GM21526 (cell line): Measurements from ENCODE around the gene ANKRD28.

Source experiments
- ATAC-seq: cut with Tn5 transposase; IDR thresholded peaks from one replicate; pipeline ENCODE4 v1.9.1; 2021; ENCODE audit warnings: moderate library complexity; ENCODE audit not compliant: unreplicated experiment, low FRiP score

The ANKRD28 gene

DNA sequence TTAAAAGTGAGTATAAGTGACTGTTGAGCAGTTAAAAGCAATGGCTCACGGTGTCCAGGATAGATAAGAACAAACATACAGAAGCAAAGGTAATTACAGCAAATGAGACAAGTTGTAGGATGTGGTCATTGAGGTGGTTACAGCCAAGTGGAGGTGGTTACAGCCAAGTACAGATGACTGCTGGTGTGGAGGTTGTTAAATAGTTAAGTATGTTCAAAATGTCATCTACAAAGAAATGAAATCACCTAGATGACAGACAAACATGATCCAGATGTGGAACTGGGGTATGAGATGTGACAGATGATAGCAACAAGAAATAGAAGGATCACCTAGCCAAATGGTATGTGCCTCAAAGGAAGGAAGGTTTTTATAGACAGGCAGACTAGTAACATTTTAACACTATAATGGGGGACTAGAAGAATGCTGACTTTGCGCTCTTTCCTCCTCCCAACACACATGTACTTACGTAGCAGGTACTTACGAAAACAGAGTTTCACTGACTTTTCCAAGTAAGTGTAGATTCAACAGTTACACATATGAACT, 6.8 kb upstream of the ANKRD28 start:
- no peak for ATAC-seq

DNA sequence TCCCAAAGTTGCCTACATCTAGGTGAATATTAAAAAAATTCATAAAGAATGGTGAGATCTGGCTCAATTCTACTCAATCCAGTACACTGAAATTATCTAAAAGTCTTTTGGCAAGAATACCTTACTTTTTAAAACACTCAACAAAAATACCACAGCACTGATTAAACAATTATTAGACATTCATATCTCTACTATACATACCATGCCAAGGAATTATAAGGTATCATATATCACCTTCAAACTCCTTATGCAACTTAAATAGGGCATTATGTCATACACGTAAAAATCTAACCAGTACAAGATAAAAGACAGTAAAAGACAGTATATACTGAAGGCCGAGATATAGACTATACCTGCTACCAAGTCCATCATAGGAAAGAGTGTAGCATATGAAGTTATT, 6.1 kb upstream of the ANKRD28 start:
- no peak for ATAC-seq

DNA sequence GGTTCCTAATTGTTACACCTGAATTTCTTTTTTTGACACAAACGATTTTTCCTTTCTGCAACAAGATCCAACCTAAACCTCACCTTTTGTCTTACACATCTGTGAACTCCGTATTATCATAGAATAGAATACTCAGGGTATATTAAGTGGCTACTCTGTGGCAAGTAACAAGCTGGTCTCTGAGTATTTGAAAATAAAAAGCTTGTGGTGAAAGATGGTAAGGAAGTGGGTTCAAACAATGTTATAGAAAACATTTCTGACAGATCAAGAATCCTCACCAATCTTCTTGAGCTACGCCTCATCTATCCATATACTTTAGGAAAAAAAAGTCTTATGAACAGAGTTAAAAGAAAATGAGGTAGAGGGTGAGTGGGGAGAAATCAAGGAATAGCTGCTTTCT, 3.5 kb upstream of the ANKRD28 start:
- ATAC-seq, result no peak

DNA sequence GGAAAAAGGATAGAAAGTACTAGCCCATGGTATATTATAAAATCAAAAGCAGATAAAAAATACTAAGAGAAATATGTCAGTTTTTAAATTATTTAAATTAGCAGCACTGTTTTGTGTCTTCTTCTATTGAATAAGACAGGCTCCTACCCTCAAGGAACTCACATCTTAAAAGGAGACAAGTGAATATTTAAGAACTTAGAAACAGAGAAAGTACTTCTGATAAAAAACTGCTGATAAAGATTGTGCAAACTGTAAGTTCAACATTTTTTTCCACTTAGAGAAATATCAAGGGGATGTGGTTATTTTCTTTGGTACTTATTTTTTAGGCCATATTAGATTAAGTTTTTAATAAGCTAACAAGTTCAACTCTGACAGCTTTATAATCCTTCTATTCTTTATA, 3.0 kb upstream of the ANKRD28 start:
- no peak for ATAC-seq

GRCh38 chr3:15800327-15800726, 2.5 kb upstream of the ANKRD28 start:
- no peak for ATAC-seq

DNA sequence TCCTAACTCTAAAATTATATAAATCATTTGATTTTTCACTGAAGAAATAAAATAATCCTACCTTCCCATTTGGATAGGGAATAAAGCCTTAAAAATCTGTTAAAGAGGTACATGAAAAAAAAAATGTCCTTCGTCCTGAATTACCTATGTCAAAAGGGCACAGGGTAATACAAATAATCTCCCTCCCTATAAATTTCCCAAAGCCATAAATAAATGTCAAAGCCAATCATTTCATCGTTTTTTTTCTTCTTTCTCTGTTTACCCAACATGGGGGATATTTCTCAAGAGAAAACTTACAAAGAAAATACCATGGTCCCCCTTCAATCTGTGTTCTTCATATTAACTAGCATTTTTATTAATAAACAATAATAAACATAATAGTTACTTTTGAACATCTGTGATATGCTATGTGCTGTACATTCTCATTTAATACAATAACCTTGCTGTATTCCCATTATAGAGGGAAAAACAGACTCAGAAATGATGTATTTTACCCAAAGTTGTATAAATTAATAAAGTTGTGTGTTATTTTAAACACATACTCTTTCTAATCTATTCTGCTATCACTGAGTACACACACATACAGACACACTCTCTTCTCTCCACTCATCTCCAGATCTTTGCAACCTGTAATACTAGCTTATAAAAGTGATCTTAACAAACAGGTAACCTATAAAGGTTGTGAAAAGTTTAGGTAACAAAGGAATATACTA, 910 bp upstream of the ANKRD28 start:
- no peak for ATAC-seq

DNA sequence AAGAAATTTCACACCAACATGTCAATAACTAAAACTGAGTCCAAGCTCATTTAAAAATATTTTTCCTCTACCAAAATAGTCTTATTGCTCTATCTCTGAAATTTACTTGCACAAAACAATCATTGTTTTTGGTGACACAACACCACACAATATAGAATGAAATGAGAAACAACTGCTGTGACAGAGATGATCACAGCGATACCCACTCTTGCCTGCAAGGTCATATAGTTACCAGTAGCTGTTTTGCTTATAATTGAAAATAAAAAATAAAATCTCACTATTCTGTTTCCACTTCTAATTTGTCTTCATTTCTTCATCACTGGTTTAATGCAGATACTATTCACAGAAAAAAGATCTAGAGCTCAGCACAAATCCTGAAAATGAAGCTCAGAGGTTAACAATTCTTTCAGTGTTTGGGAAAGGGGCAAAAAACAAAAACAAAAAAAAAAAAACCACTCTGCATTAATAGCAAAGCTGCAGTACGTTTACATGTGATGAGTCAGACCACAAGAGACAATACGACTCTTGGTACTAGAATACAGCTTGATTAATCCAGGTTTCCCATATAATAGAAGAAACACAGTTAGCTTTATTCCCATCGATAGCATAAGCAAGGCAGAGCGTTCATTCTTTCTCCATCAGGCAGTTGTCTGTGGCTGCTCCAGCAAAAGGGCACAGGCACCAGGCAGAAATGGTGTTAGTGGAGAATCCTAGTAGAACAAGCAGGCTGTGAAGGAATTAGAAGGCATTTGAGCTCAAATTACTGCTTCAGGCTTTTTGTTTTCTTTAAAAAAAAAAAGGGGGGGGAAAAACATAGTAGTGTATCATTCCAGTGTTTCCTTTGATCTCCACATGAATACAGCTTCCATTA, 773 bp downstream of the ANKRD28 start:
- no peak for ATAC-seq

DNA sequence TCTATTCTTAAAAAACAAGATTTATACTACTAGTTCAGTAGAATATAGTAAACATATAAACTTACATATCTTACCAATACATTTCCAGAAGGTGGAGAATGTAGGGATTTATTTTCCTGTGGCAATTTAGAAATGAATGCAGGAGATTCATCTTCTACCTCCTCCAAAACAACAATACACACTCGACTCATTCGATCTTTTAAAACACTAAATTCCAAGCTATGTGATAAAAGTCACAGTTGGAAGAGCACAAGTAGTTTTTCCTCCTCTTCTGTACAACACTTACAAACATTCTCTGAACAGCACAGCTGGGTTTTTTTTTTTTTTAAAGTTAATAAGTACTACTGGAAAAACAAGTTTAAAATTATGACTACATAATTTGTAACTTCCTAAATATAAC, 1.4 kb downstream of the ANKRD28 start:
- no peak for ATAC-seq

- ATAC-seq, result no peak
Observed at GRCh38 chr3:15795651-15796308, 2.0 kb downstream of the ANKRD28 start.

- ATAC-seq, result no peak
Observed at GRCh38 chr3:15794842-15795650, 2.7 kb downstream of the ANKRD28 start.

- no peak for ATAC-seq
Observed at GRCh38 chr3:15794303-15794771, 3.4 kb downstream of the ANKRD28 start.

DNA sequence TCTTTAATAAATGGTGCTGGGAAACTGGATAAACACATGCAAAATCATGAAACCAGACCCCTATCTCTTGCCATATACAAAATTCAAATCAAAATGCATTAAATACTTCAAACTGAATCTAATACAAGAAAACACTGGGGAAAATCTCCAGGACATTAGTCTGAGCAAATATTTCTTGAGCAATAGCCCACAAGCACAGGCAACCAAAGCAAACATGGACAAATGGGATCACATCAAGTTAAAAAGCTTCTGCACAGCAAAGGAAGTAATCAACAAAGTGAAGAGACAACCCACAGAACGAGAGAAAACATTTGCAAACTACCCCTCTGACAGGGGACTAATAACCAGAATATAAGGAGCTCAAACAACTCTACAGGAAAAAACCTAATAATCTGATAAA, 6.3 kb downstream of the ANKRD28 start:
- no peak for ATAC-seq

DNA sequence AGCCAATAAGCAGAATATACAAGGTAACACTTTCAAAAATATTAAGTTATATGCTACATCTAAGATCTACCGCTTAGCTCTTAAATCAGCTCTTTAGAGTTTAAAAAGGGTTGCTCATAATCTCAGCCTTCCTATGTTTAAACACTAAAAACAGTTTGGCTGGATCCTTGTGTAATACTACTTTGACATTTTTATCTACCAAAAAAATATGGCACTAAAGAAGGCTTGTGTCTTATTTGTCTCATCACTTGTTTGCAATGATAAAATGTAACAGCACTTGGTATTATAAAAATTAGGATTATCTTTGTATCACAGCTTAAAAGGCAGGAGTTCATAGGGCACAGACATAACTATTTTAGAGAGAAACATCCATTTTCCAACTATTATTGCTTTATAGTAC, 9.8 kb downstream of the ANKRD28 start:
- no peak for ATAC-seq

DNA sequence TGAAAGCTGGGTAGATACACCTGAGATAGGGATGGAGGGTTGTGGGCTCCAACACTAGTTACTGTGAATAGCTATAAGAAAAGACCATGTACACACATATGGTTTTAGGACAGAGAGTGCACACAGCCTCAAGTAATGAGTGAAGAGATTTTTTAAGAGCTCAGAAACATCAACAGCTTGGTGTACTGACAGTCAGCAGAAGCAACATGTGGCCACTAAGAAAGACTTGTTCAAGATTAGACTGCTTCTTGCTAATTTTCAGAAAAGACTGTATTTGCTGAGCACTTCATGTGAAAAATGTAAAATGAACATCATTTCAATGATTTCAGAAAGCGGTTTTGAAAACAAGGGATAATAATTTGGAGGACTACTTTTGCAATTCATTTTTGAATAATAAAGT, 10.3 kb downstream of the ANKRD28 start:
- ATAC-seq, result no peak

DNA sequence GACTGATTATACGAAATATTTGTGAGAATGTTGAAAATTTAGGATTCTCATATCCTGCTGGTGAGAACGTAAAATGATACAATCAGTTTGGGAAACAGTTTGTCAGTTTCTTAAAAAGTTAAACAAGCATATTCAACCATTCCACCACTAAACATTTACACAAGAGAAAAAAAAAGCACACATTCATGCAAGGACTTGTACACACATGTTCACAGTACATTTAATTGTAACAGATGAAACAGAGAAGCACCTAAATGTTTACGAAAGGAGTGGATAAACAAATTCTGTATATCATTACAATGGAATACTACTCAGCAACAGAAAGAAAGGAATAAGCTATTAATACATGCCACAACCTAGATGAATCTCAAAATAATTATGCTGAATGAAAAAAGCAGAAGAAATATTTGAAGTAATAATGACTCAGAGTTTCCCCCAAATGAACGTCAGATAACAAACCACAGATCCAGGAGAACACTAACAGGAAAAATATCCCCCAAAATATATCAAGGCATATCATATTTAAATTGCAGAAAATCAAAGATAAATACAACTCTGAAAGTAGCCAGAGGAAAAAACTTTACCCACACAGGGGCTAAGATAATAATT, 14.3 kb downstream of the ANKRD28 start:
- ATAC-seq, result no peak

DNA sequence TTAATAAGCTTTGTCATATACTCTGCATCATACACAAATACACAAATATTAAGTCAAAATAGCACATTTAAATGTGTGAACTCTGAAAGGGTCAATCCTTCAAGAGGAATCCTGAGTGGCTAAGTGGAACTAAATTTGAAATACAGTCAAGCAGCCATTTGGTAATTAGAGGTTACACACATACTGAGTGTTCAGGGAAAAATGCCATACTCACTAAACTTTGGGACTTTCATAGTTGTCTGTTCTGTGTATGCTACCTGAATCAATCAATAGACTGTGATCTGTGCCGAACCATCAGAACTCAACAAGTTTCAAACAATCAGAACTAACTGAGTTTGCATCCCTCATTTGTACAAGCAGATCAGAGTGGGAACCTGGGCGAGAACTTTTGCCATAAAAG, 15.3 kb downstream of the ANKRD28 start:
- no peak for ATAC-seq

DNA sequence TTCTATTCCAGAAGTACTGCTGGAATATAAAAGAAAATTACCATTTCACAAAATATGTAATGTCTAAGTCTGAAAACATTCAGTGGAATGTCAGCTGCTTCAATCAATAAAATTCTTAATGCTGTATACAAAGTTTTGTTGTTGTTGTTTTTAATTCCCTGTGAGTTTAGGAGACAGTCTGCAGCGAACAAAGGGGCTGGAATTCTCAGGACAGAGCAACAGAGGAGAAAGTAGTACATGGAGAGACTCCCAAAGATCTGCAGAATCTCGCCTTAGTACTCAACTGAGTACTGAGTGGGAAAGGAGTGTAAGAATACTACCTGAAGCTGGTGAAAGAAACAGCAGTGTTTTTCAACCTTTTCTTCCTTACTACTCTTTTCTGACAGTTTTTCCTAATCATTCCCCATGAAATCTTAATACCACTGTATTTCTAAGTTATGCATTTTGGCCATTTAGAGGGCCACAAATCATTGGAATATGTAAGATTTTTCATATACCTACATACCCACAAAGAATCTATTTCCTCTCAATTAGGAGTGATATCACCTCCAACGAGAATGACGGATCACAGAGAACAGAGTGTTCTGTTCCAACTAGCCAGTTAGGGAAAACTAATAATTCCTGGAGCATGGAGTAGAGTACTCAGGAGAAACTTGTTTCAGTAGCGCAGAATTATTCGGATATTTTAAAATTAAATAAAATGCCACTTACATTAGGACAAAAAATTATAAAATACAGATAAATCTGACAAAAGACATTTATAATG, 16.0 kb downstream of the ANKRD28 start:
- no peak for ATAC-seq

GRCh38 chr3:15781131-15781530, 16.6 kb downstream of the ANKRD28 start:
- no peak for ATAC-seq

DNA sequence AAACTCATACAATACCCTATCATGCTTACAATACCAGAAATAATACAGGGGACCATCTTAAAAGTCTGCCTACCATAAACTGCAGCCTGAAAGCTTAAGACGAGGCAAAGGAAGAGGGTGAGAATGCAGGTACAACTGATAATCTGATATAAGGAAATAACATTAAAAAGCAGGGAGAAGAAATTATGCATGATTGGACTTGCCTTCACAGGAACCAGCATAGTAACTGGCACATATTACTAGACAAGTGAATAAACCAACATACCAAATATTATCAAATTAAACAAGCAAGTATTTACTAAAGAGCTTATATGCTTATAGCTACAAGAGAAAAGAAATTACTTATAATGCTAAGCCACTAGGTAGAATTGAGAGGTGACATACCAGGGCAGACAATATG, 18.7 kb downstream of the ANKRD28 start:
- no peak for ATAC-seq
